GM19467 (cell line): Measurements from ENCODE around the gene RIC8B.
A peak's percentile ranks its signal among the peaks of the same experiment; 100 is the strongest.

Experiments used
- ATAC-seq: cut with Tn5 transposase; IDR thresholded peaks from one replicate; pipeline ENCODE4 v1.9.1; 2021; ENCODE audit warnings: mild to moderate bottlenecking, moderate library complexity; ENCODE audit not compliant: unreplicated experiment

Gene RIC8B

DNA sequence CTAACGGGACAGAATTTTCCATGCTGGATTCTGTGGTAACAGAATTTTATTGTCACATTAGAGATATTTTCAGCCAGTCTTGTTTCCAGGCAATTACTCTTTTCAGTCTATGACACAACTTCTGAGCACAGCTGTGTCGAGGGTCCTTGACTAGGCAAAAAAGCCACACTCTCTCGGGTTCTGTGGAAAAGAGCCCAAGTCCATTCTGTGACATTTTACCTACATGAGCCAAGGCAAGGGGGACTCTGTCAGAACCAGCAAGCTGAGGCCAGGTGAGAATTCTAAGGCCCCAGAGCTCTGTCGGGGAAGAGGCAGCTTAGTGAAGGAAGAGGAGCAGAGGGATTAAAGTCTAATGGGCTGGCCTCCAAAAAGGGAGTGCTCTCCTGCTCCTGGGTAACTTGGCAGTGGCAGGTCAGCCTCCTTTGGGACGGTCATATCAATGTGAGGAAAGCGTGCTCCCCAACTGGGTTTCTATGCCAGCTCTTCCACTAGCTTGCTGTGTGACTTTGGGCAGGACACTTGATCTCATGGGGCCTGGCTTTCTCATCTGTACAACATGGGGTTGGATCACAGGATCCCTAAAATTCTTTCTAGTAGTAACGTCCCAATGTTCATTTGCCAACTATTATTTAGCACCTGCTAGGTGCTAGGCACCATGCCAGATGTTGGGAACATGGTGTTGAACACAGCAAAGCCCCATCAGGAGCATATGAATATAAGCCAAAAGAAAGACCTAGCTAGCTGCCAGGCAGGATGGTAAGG is 16.0 kb upstream of the RIC8B start:
- ATAC-seq: no peak

GRCh38 chr12:106759526-106760183 is 14.8 kb upstream of the RIC8B start:
- ATAC-seq: peak; percentile 23

- peak; percentile 97 for ATAC-seq
These were observed 14.3 kb upstream of the RIC8B start for GRCh38 chr12:106760184-106760531.

GRCh38 chr12:106764220-106764619 is 10.3 kb upstream of the RIC8B start:
- no peak for ATAC-seq

GRCh38 chr12:106764738-106765137 is 9.7 kb upstream of the RIC8B start:
- ATAC-seq: no peak

GRCh38 chr12:106766393-106766826 is 8.1 kb upstream of the RIC8B start:
- ATAC-seq: no peak

DNA sequence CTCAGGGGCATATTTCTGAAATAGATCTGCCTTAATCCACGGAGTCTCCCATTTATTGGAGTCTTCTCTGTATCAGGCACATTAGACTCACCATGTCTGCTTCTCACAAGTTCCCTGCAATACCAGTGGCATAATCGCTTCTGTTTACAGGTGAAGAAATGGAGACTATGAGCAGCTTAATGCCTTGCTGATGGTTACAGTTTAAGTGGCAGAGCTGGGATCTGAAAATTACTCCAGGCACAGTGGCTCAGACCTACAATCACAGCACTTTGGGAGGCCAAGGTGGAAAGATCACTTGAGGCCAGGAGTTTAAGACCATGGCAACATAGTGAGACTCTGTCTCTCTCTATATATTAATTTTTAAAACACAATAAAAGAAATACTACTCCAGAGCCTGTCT is 7.3 kb upstream of the RIC8B start:
- no peak for ATAC-seq

DNA sequence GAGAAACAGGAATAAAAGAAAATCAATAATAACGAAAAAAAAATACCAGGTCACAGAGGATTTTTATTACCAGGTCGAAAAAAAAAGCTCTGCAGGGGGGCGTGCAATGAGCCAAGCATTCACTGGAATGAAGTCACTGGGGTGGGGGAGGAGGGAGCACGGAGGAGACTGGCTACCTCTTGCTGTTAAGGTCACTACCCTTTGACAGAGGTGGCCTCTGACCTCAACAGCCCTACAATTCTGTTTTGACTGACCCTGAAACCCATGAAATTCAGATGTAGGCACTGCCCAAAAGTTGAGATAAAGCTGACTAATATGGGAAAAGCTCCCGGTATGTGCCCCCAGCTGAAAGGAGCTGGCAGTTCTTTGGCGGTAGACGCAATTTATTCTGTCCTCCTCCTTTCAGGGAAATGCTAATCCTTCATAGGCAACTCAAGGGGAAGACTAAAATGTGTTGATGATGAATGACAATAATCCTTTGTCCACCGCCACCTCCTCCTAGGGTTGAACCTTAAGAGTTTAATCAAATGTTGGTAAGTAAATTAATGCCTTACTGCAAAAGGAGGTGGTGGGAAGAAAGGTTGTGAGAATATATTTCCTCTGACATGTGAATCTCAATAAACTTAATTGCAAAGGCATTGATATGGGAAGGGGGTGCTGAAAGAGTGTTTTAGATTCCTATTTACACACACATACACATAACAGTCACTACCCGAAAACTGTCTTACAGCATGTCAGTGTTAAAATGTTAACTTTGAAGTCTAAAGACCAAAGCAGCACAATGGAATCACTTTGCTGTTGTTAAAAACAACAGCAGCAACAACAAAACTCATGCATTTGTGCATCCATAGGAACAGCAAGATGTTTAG is 6.3 kb upstream of the RIC8B start:
- no peak for ATAC-seq

DNA sequence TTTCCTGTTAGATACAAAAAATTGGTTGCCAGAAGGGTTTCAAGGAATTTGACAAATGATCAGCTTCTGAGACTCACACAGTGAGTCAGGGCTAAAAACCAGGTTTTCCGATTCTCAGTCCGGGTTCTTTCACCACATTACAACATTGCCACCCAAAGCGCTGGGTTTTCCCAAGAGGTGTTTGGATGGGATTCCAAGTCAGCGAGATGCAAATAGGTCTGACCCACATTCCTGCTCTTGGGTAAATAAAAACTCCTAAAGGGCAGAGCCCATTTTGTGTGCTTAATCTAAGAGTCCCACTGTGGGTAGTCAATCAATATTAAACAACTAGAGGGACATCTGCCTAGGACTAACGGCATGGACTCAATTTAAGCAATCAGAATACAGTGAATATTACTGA is 5.4 kb upstream of the RIC8B start:
- ATAC-seq: no peak

DNA sequence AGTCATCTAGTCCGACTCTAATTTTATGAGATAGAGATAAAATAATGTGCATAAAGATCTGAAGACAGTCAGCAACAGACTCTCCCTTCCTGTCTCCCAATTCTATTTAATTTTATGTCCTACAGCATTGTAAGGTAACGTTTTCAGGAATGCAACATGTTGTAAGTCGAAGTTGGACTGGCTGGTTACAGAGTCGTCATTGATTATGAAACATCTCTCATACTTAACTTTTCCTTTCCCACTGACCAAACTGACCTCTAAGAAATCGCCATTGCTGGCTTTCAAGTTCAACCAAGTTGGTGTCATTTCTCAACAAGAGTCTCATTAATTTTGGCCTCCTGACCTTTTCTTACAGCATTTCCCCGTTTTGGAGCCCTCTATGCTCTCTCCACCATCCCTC is 4.9 kb upstream of the RIC8B start:
- ATAC-seq: no peak

DNA sequence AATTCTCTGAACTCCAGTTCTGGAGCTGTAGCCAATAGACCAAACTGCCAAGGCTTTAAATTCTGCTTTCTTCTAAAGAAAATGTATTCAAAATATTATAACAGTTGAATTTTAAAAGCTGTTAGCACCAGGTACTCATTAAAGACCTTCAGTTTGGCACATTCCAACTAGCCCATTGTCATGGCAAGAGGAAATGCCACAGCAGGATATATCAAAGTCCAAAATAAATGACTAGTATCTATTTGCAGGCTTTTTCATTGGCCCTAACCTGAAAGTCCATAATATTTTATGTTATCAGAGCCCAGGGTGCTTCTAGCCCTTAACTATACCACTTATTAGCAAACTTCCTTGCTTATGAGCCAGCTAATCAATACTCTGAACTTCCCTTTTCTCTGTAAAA is 3.1 kb upstream of the RIC8B start:
- ATAC-seq: no peak

DNA sequence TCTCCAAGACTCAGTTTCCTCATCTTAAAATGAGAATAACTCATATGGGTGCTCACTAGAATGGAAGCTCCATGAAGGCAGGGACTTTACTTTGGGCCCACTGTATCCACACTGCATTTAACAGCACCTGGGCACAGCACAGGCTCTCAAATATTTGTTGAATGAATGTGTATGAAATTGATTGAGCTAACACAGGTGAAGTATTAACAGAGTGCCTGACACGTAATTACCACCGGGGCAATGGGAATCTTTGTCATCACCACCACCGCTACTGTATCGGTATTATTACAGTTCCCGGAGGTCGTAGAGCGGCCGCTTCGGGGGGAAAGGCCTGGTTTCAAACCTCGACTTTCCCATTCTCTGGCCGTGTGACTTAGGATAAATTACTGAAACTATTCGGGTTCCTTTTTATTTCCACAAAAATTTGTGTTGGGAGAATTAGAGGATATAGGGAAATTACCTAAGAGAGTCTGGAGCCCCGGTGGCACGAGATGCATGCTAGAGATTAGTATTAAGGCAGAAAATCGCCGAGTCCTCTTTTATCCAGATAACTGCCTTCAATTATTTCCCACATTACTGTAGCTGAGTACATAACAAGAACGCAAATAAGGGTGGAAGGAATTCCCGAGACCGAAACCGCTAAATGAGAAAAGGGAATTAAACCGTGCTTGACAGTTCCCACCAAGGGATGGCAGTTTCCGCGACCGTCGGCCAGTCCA is 1.0 kb upstream of the RIC8B start:
- no peak for ATAC-seq

DNA sequence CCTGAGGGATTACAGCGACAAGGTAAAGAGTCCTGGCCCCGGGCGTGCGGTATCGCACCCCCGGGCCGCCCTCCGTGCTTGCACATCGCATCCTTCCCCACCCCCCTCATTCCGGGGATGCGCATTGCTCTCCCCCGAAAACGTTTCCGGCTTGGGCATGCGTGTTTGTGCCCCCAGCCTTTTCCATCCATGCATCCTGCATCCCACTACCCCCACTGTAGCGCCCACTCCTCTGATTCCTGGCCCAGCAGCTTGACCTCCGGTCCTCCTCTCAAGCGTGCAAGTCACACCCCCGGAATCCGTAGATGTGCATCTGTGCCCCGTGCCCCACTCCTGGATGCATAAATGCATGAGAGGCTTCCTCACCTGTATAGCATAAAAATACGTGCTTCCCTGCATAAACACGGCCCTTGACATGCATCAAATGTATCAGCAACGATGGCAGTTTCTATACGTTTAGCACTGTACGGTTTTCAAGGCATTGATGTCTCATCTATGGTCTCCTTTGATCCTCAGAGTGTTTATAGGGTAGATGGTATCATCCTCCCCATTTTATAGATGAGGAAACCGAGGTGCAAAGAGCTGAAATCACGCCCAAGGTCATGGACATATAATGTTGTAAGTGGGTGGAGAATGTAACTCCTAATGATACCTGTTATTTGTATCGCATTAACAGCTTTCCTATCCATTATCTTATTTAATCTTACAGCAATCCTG is 484 bp downstream of the RIC8B start:
- no peak for ATAC-seq

DNA sequence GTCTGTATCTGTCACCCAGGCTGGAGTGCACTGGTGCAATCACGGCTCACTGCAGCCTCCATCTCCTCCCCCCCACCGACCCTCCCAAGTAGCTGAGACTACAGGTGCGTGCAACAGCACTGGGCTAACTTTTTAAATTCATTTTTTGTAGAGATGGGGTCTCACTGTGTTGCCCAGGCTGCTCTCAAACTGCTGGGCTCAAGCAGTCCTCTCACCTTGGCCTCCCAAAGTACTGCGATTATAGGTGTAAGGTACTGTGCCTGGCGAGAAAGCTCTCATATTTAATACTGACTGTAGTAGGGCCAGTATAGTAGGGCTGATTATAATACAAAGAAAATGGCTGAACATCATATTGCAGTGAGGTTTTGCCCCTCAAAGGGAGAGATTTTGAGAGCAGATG is 2.4 kb downstream of the RIC8B start:
- ATAC-seq: no peak

- ATAC-seq: no peak
These were observed 5.6 kb downstream of the RIC8B start for GRCh38 chr12:106780010-106780631.

DNA sequence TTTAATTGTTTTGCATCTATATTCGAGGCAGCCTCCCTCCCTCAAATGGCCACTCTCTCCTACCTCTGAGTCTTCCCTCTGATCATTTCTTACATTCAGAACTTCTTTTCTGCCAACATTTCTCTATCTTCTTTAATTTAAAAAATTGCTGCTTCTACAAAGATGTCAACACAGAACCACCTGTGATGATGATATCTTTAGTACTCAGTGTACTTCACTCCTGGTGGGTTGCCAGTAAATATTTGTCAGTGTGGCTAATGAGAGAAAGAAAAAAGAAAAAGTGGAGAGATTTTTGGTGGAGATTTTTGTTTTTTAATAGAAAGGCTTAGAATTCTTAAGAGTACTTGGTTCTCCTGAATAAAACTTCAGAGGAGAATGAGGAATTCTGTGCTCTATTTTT is 8.1 kb downstream of the RIC8B start:
- no peak for ATAC-seq

- no peak for ATAC-seq
These were observed 9.0 kb downstream of the RIC8B start for GRCh38 chr12:106783515-106783914.

- ATAC-seq: no peak
These were observed 15.5 kb downstream of the RIC8B start for GRCh38 chr12:106790020-106790419.

DNA sequence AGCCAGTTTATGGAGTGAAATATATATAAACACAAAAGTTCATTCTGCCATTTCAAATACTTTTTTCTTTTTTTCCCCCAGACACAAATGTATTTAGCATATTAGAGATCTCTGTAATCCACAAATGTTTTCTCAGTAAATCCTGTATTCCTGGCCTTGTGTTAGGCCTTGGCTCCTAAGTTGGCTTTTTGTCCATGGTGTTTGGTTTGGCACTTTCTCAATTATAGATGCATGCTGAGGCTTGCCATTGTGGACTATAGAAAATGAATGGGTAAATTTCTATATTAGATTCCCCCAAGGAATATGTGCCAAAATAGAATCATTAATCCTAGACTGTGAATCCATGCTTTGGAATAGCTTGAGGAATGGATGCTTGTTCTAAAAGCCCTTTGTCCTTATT is 17.0 kb downstream of the RIC8B start:
- no peak for ATAC-seq

- no peak for ATAC-seq
These were observed 19.9 kb downstream of the RIC8B start for GRCh38 chr12:106794369-106794768.
